ENCODE results near the gene TMEM140. TPM values are rescaled to one million over a fixed set of nuclear protein-coding genes. Genes with fewer than 3 reads are reported as not detected.

TMEM140 gene
- total and polyA plus RNA-seq, 9 of the 15 experiments (the other 6 are each of a cell fraction or from before 2014, with no cell fraction given): 0.03 to 0.82 (median 0.23) TPM

DNA sequence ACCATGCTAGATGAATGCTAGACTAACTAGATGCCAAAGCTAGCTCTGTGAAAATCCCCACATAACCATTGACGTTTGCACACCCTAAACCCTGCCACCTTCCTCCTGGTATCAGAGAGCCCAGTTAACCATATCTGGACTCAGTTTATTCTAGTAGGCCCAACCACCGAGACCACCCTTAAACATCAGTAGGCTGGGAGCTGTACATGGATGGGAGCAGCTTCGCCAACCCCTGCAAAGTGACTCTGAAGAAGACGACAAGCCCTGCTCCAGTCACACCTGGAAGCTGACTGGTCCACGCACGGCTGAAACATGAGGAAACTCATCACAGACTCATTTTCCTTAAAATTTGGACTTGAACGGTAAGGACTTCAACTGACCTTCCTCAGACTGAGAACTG, 27.1 kb downstream of the TMEM140 start:
- H3K27me3 ChIP-seq (ENCODE audit: control insufficient read depth in 2 of 2, insufficient read depth in 2 of 2, low read length in 2 of 2): no peaks in the 10 kb centered on the region
- TF ChIP-seq MAZ (CRISPR knock-in tag; conservative IDR thresholded peaks at IDR 0.05 in 1 of 2, IDR thresholded peaks at IDR 0.05 in 1 of 2): no peak
- TF ChIP-seq, protein P1, sequence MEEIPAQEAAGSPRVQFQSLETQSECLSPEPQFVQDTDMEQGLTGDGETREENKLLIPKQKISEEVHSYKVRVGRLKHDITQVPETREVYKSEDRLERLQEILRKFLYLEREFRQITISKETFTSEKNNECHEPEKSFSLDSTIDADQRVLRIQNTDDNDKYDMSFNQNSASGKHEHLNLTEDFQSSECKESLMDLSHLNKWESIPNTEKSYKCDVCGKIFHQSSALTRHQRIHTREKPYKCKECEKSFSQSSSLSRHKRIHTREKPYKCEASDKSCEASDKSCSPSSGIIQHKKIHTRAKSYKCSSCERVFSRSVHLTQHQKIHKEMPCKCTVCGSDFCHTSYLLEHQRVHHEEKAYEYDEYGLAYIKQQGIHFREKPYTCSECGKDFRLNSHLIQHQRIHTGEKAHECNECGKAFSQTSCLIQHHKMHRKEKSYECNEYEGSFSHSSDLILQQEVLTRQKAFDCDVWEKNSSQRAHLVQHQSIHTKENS (CRISPR knock-in tag; IDR thresholded peaks at IDR 0.05): no peak
- TF ChIP-seq IRF2 (CRISPR knock-in tag; IDR thresholded peaks at IDR 0.05): no peak
- no peak for TF ChIP-seq NFRKB (IDR thresholded peaks at IDR 0.05; ENCODE audit: low read depth)
- H3K4me2 ChIP-seq (ENCODE audit: insufficient read depth, low read length): no peak overlapping the region
- H3K79me2 ChIP-seq (ENCODE audit: control insufficient read depth, insufficient read depth, low read length): peaks cover 6% of the 10 kb centered on the region
- FAIRE-seq: no peak
- in situ Hi-C loops (cut with MboI): no loop called here
- H3K9me3 ChIP-seq (replicated peaks; ENCODE audit: control insufficient read depth, insufficient read depth, low read depth, low read length): no peaks in the 10 kb centered on the region
- 36% methylated on average over 7 of the region's 7 CpGs for WGBS (ENCODE audit: insufficient coverage, low coverage, missing lambda C conversion rate)
- BruUV-seq (replicated peaks): no TSS peak
- no peak overlapping the region for H2AFZ ChIP-seq (ENCODE audit: low read depth, low read length)
- ChIA-PET CTCF (ENCODE audit: low intra/inter-chr PET ratio) (interaction anchor here (0.7 kb wide), 1 partner anchor 50 kb away, joined by 3 read pairs; no protein-coding TSS in a partner anchor), POLR2A (interaction anchor here (0.6 to 2.4 kb wide), 4 partner anchors 10 to 331 kb away, joined by 3 to 8 read pairs (median 4); no protein-coding TSS in a partner anchor)
- no peak overlapping the region for H3K4me3 ChIP-seq
- DNase-seq (ENCODE audit: extremely low read depth in 1 of 4, low spot score in 3 of 4): no peak
- H3K36me3 ChIP-seq (ENCODE audit: control insufficient read depth, insufficient read depth, low read length): no peaks in the 10 kb centered on the region
- no peaks in the 10 kb centered on the region for H3K9me1 ChIP-seq (ENCODE audit: control insufficient read depth, insufficient read depth, low read length)
- no peak for ATAC-seq
- no peak overlapping the region for H3K9ac ChIP-seq (ENCODE audit: insufficient read depth in 1 of 2, low read depth in 2 of 2, low read length in 2 of 2)
- H3K4me1 ChIP-seq (replicated peaks in 1 of 2; ENCODE audit: control insufficient read depth in 2 of 2, insufficient read depth in 2 of 2, low read length in 2 of 2): peaks cover 0 to 10% of the 10 kb centered on the region in 2 experiments; a peak in 3 of 5 replicates
- intact Hi-C loops (cut with micrococcal nuclease): loop anchor here (5.0 to 10.0 kb wide), 4 partner anchors 300 to 543 kb away; partner anchors contain the start of gene BPGM
- no peaks in the 10 kb centered on the region for H4K20me1 ChIP-seq (replicated peaks; ENCODE audit: control insufficient read depth, insufficient read depth, low read length)
- no peak overlapping the region for H3K27ac ChIP-seq (ENCODE audit: extremely low read depth, low read depth, low read length)

Data from K562 (cell line).